IgD-negative memory B cell (primary cell): Measurements from ENCODE around the gene DNHD1. TPM values are rescaled to one million over a fixed set of nuclear protein-coding genes. Genes with fewer than 3 reads are reported as not detected.

ENCODE experiments used
- H3K27ac Mint-ChIP-seq, 3 donors: one replicate each; pipeline ENCODE4 v1.8.0; 2020 to 2022; ENCODE audit warnings: mild to moderate bottlenecking in 3 of 3, mixed read lengths in 3 of 3, moderate library complexity in 1 of 3
- H3K27me3 Mint-ChIP-seq: one replicate; pipeline ENCODE4 v1.8.0; 2021; ENCODE audit warnings: mixed read lengths
- H3K36me3 Mint-ChIP-seq: one replicate; pipeline ENCODE4 v1.8.0; 2020; ENCODE audit warnings: mild to moderate bottlenecking, mixed read lengths
- H3K4me1 Mint-ChIP-seq, 3 donors: one replicate each; pipeline ENCODE4 v1.8.0; 2020 to 2022; ENCODE audit warnings: mixed read lengths in 3 of 3, mild to moderate bottlenecking in 1 of 3
- H3K4me3 Mint-ChIP-seq, 4 donors: one replicate each; pipeline ENCODE4 v1.8.0; 2020 to 2022; ENCODE audit warnings: mild to moderate bottlenecking in 4 of 4, mixed read lengths in 4 of 4, moderate library complexity in 3 of 4
- H3K9me3 Mint-ChIP-seq, 3 donors: one replicate each; pipeline ENCODE4 v1.8.0; 2020 to 2021; ENCODE audit warnings: mixed read lengths in 3 of 3, mild to moderate bottlenecking in 1 of 3
- polyA plus RNA-seq: library from polyadenylated mRNA; unstranded; fragments of 300-500 nt; fragmentation: Illumina TruSeq; gene quantifications from one replicate; pipeline ENCODE4 v1.2.3, GENCODE V29; 2021

The DNHD1 gene
- polyA plus RNA-seq, 1 donor from 2014 or later = 1.9 TPM

- no peaks in the 10 kb centered on the region for H3K9me3 Mint-ChIP-seq
- H3K27ac Mint-ChIP-seq = no peak overlapping the region
Measured at GRCh38 chr11:6570691-6571427, 73.8 kb downstream of the DNHD1 start.

GRCh38 chr11:6571434-6572008 is 74.4 kb downstream of the DNHD1 start:
- H3K36me3 Mint-ChIP-seq = no peaks in the 10 kb centered on the region
- H3K27me3 Mint-ChIP-seq = no peaks in the 10 kb centered on the region
- H3K9me3 Mint-ChIP-seq = no peaks in the 10 kb centered on the region
- no peak overlapping the region for H3K27ac Mint-ChIP-seq
- H3K4me1 Mint-ChIP-seq = peaks cover 0 to 2% (median 2%) of the 10 kb centered on the region in 3 donors
- H3K4me3 Mint-ChIP-seq = no peak overlapping the region

More at GRCh38 chr11:6570691-6571427, 73.8 kb downstream of the DNHD1 start:
- Mint-ChIP-seq H3K36me3 (no peaks in the 10 kb centered on the region), H3K27me3 (no peaks in the 10 kb centered on the region), H3K4me3 (no peak overlapping the region), H3K4me1 (peaks cover 0 to 2% (median 0%) of the 10 kb centered on the region in 3 donors)

- no peaks in the 10 kb centered on the region for H3K27me3 Mint-ChIP-seq
- H3K4me1 Mint-ChIP-seq = peaks cover 0 to 5% (median 2%) of the 10 kb centered on the region in 3 donors
- H3K4me3 Mint-ChIP-seq = no peak overlapping the region
- no peaks in the 10 kb centered on the region for H3K36me3 Mint-ChIP-seq
- H3K27ac Mint-ChIP-seq = peak overlapping the region in 1 of 3 donors; percentile 1
- H3K9me3 Mint-ChIP-seq = no peaks in the 10 kb centered on the region
Measured at GRCh38 chr11:6572215-6572614, 75.1 kb downstream of the DNHD1 start.

- Mint-ChIP-seq H3K36me3 (peaks cover under 1% of the 10 kb centered on the region), H3K4me3 (no peak overlapping the region), H3K4me1 (peaks cover 0 to 5% (median 2%) of the 10 kb centered on the region in 3 donors), H3K27ac (peak overlapping the region in 1 of 3 donors; percentile 26), H3K9me3 (no peaks in the 10 kb centered on the region), H3K27me3 (no peaks in the 10 kb centered on the region)
Measured at GRCh38 chr11:6574816-6575715, 78.0 kb downstream of the DNHD1 start.

GRCh38 chr11:6576471-6577373 is 79.6 kb downstream of the DNHD1 start:
- Mint-ChIP-seq H3K27ac (peak overlapping the region in 1 of 3 donors; percentile 1), H3K27me3 (no peaks in the 10 kb centered on the region), H3K4me3 (no peak overlapping the region), H3K9me3 (no peaks in the 10 kb centered on the region), H3K4me1 (peaks cover 0 to 5% (median 2%) of the 10 kb centered on the region in 3 donors), H3K36me3 (peaks cover 2% of the 10 kb centered on the region)

- peaks cover 0 to 5% (median 2%) of the 10 kb centered on the region in 3 donors for H3K4me1 Mint-ChIP-seq
- peaks cover 0 to 5% (median under 1%) of the 10 kb centered on the region in 3 donors for H3K9me3 Mint-ChIP-seq
- peaks cover 2% of the 10 kb centered on the region for H3K36me3 Mint-ChIP-seq
- no peak overlapping the region for H3K4me3 Mint-ChIP-seq
- no peaks in the 10 kb centered on the region for H3K27me3 Mint-ChIP-seq
- H3K27ac Mint-ChIP-seq = no peak overlapping the region
Measured at GRCh38 chr11:6578134-6578533, 81.1 kb downstream of the DNHD1 start.

- peaks cover 2 to 19% (median 3%) of the 10 kb centered on the region in 3 donors for H3K9me3 Mint-ChIP-seq
- no peaks in the 10 kb centered on the region for H3K27me3 Mint-ChIP-seq
- peaks cover 0 to 5% (median 2%) of the 10 kb centered on the region in 3 donors for H3K4me1 Mint-ChIP-seq
- H3K4me3 Mint-ChIP-seq = no peak overlapping the region
- peaks cover 5% of the 10 kb centered on the region for H3K36me3 Mint-ChIP-seq
- H3K27ac Mint-ChIP-seq = no peak overlapping the region
Measured at GRCh38 chr11:6579681-6580080, 82.6 kb downstream of the DNHD1 start.

GRCh38 chr11:6583584-6583983 is 86.5 kb downstream of the DNHD1 start:
- no peak overlapping the region for H3K4me3 Mint-ChIP-seq
- H3K27ac Mint-ChIP-seq = no peak overlapping the region
- H3K27me3 Mint-ChIP-seq = no peaks in the 10 kb centered on the region
- H3K4me1 Mint-ChIP-seq = peaks cover 0 to 2% (median 0%) of the 10 kb centered on the region in 3 donors
- H3K9me3 Mint-ChIP-seq = peaks cover 2 to 20% (median 7%) of the 10 kb centered on the region in 3 donors
- peaks cover 5% of the 10 kb centered on the region for H3K36me3 Mint-ChIP-seq

GRCh38 chr11:6584528-6584927 is 87.4 kb downstream of the DNHD1 start:
- H3K36me3 Mint-ChIP-seq = peaks cover 5% of the 10 kb centered on the region
- no peak overlapping the region for H3K4me3 Mint-ChIP-seq
- peaks cover 0 to 2% (median 0%) of the 10 kb centered on the region in 3 donors for H3K4me1 Mint-ChIP-seq
- peaks cover 2 to 20% (median 7%) of the 10 kb centered on the region in 3 donors for H3K9me3 Mint-ChIP-seq
- H3K27ac Mint-ChIP-seq = no peak overlapping the region
- no peaks in the 10 kb centered on the region for H3K27me3 Mint-ChIP-seq

GRCh38 chr11:6586434-6587359 is 89.6 kb downstream of the DNHD1 start:
- peaks cover 7% of the 10 kb centered on the region for H3K36me3 Mint-ChIP-seq
- H3K27ac Mint-ChIP-seq = peak overlapping the region in 1 of 3 donors; percentile 15
- H3K4me1 Mint-ChIP-seq = peaks cover 0 to 2% (median 0%) of the 10 kb centered on the region in 3 donors
- no peak overlapping the region for H3K4me3 Mint-ChIP-seq
- H3K9me3 Mint-ChIP-seq = peaks cover 2 to 20% (median 7%) of the 10 kb centered on the region in 3 donors
- no peaks in the 10 kb centered on the region for H3K27me3 Mint-ChIP-seq

- peaks cover 7% of the 10 kb centered on the region for H3K36me3 Mint-ChIP-seq
- no peak overlapping the region for H3K4me3 Mint-ChIP-seq
- peaks cover 2 to 20% (median 7%) of the 10 kb centered on the region in 3 donors for H3K9me3 Mint-ChIP-seq
- H3K27me3 Mint-ChIP-seq = no peaks in the 10 kb centered on the region
- H3K4me1 Mint-ChIP-seq = peaks cover 0 to 5% (median 0%) of the 10 kb centered on the region in 3 donors
- H3K27ac Mint-ChIP-seq = no peak overlapping the region
Measured at GRCh38 chr11:6587360-6587953, 90.4 kb downstream of the DNHD1 start.

GRCh38 chr11:6588018-6588417 is 90.9 kb downstream of the DNHD1 start:
- H3K9me3 Mint-ChIP-seq = peaks cover 2 to 16% (median 7%) of the 10 kb centered on the region in 3 donors
- H3K27me3 Mint-ChIP-seq = no peaks in the 10 kb centered on the region
- H3K4me1 Mint-ChIP-seq = peaks cover 0 to 4% (median 0%) of the 10 kb centered on the region in 3 donors
- no peak overlapping the region for H3K27ac Mint-ChIP-seq
- H3K36me3 Mint-ChIP-seq = peaks cover 7% of the 10 kb centered on the region
- no peak overlapping the region for H3K4me3 Mint-ChIP-seq
